Hematopoietic multipotent progenitor cell treated with erythropoietin and hydrocortisone succinate and interleukin-3 and kit ligand, for 8 days (in vitro differentiated cells): ENCODE results near the gene ZEB2.

Experiments used
- DNase-seq: peaks from one replicate; pipeline ENCODE4 v3.0.0-alpha.2; 2015

The ZEB2 gene

GRCh38 chr2:144468823-144469595 lies 50.9 kb downstream of the ZEB2 start:
- no peak for DNase-seq

GRCh38 chr2:144467502-144468137 lies 52.3 kb downstream of the ZEB2 start:
- no peak for DNase-seq

DNA sequence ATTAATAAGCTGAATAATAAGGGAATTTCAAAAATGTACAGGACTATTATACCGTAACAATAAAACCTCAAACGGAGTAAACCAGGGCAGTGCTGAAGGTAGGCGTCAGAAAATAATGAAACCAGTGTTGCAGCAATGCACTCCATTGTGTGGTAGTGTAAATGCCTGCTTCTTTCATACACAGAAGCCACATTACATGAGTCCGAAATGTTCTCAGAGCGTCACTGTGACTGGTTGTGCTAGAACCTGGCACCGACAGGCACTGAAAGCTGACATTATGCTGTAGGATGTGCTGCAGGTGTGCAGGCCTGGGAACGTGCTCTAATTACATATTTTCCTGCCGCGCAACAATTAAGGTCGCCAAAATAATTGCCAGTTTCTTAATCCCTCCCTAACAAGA lies 53.3 kb downstream of the ZEB2 start:
- DNase-seq = no peak

GRCh38 chr2:144465749-144466148 lies 54.2 kb downstream of the ZEB2 start:
- DNase-seq = no peak

GRCh38 chr2:144464730-144465129 lies 55.2 kb downstream of the ZEB2 start:
- DNase-seq = no peak

- peak; percentile 59 for DNase-seq
Observed at GRCh38 chr2:144463266-144463665, 56.7 kb downstream of the ZEB2 start.

- DNase-seq = no peak
Observed at GRCh38 chr2:144462266-144462665, 57.7 kb downstream of the ZEB2 start.

- peak; percentile 43 for DNase-seq
Observed at GRCh38 chr2:144461308-144461766, 58.6 kb downstream of the ZEB2 start.

GRCh38 chr2:144460727-144461307 lies 59.1 kb downstream of the ZEB2 start:
- peak; percentile 37 for DNase-seq

GRCh38 chr2:144459937-144460336 lies 60.0 kb downstream of the ZEB2 start:
- peak; percentile 46 for DNase-seq

- peak; percentile 40 for DNase-seq
Observed at GRCh38 chr2:144459286-144459685, 60.6 kb downstream of the ZEB2 start.

- no peak for DNase-seq
Observed at GRCh38 chr2:144458541-144458940, 61.4 kb downstream of the ZEB2 start.

GRCh38 chr2:144456680-144457079 lies 63.2 kb downstream of the ZEB2 start:
- peak; percentile 71 for DNase-seq

DNA sequence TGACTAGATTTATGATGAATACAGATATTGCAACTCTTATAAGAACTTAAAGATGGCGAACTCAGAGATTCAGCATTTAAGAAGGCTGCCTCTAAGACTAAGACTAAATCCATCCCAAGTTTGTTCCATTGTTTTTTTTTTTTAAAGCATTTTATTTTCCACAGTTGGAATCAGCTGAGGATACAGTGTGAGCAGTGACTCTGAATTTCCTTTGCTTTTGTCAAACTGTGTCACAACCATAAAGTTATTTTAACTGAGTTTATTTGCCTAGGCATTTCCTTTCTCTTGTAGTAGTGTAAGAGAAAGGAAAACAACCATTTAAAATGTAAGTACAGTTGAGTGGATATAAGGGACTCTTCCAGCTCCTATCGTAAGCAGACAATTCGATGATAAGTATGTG lies 63.9 kb downstream of the ZEB2 start:
- DNase-seq = no peak

DNA sequence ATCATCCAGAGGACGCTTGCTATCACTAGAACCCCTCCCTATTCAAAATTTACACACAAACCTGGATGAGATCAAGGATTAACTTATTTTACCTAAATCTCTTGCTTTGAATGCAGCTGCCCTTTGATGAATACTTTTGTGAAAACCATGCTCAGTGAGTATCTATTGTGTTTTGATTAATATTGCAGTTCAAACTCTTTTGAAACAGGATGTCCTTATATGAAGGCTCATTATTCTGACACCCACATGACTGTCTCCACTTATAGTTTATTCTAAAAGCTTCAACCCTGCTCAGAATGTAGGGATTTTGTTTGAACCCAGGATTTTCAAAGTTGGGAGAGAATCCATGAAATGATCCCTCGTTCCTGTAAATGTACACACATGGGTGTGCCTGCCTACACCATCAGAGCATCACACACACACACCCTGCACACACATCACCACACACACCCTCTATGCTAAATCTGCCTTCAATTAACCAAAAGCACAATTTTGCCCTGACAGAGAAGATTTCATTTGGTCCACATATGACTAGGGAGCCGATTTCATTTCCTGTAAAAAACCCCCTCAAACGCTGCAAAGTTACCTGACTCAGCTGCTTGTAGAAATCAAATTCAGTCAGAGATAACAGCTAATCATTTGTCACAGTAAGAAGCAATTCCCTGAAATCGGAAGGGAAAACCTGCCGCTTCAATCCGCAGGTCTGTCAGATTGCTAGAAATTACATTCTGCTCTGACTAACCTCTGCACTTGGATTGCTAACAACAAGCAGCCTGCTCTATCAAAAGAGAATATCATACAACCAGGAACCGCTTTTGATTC lies 65.2 kb downstream of the ZEB2 start:
- no peak for DNase-seq

DNA sequence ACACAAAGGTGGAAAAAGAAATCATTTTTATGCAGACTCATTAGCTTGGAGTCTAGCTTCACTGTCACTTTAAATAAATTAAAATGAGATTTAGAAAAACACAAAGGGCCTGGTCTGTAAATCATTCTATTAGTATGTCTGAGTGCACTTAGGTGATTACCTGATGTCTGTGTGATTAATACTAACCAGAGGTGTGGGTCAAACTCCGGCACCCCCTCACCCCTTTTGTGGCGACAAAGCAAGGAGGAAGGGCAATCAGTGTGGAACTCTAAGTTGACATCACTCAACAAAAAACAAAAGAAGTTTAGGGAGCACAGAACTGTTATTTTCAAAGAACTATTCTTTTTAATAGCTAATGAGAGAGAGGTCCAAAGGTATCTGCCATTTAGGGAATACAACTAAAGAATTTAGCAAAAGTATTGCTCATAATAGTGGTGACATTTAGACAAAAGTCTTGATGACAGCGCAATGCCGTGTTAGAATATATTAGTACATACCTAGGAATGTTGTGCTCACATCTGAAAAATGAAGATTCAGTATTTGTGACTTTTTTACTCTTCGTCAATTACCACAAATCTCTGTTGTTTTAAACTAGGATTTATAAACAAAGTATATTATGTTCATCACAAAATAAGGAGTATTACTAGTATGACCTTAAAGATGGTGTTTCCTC lies 66.3 kb downstream of the ZEB2 start:
- DNase-seq = no peak

GRCh38 chr2:144452989-144453336 lies 67.0 kb downstream of the ZEB2 start:
- no peak for DNase-seq

DNA sequence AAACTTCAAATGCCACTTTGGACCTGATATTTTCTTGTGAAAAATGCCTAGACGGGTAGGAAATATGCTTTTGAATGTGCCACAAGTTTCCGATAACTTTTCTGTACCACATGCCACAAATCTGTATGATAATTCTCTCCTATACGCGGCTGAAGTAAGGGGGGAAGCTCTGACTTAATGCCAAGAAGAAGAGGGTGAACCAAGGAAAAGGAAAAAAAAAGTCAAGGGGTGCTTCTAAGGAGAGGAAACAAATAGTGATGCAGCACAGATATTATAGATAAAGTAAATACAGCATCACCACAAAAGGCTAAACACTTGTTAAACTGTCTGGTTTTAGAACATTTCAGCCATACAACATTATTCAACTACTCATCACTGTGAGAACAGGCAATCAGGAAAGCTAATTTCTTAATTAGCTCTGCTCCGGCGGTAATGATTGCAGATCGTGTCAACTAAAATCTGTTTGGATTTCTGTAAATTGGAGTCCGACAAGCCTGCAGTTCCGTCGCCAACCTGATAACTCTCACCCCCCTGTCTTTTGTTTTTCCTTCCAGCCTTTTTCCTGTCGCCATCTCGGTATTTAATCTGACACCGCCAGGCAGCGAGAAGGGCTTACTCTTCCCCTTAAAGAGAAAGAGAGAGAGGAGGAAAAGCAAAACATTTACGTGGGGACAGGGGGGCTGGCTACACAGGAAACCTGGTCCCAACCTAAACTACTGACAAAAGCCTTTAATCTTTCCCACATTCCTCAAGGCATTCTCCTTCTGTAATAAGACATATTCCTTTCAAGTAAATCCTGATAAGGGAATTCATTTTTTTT lies 67.5 kb downstream of the ZEB2 start:
- DNase-seq = peak; percentile 64

- DNase-seq = no peak
Observed at GRCh38 chr2:144451443-144451842, 68.5 kb downstream of the ZEB2 start.

DNA sequence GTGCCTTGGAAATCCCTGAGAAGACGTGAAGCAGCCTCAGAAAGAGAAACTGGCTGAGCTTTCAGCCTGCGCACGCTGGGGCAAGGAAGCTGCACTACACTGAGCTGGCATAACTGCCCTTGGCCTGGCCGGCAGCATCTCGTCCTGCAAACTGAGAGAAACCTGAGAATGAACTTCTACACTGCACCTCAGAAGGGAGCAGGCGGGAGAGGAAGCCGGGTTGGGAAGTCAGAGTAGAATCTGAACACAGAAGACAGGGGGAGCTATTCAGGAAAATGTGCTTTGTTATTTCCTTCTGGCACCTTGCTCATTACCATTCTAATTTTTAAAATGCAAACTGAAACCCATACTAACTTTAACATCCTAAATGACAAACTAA lies 70.9 kb downstream of the ZEB2 start:
- no peak for DNase-seq

- no peak for DNase-seq
Observed at GRCh38 chr2:144448389-144449027, 71.4 kb downstream of the ZEB2 start.
